Mesothelial cell of epicardium (in vitro differentiated cells): Measurements from ENCODE around the gene ZBTB5. TPM values are rescaled to one million over a fixed set of nuclear protein-coding genes. Genes with fewer than 3 reads are reported as not detected.

Source experiments
- DNase-seq, 2 experiments: peaks; one replicate each; pipeline ENCODE4 v3.0.0; 2021; ENCODE audit warnings: low spot score in 2 of 2; ENCODE audit not compliant: unreplicated experiment in 2 of 2
- H3K27ac Mint-ChIP-seq: 2 replicates; pipeline ENCODE4 v1.8.0; 2021; ENCODE audit warnings: mixed read lengths
- H3K27me3 Mint-ChIP-seq: 2 replicates; pipeline ENCODE4 v1.8.0; 2021; ENCODE audit warnings: low read depth, mixed read lengths
- H3K36me3 Mint-ChIP-seq: 2 replicates; pipeline ENCODE4 v1.8.0; 2021; ENCODE audit warnings: mixed read lengths
- H3K4me1 Mint-ChIP-seq: 2 replicates; pipeline ENCODE4 v1.8.0; 2021; ENCODE audit warnings: mixed read lengths
- H3K4me3 Mint-ChIP-seq: 2 replicates; pipeline ENCODE4 v1.8.0; 2021; ENCODE audit warnings: mild to moderate bottlenecking, moderate library complexity, mixed read lengths
- H3K9me3 Mint-ChIP-seq: 2 replicates; pipeline ENCODE4 v1.8.0; 2021; ENCODE audit warnings: mixed read lengths
- CTCF ChIP-seq: fragments of 200-600 bp; sonication (generic); IDR thresholded peaks from one replicate; pipeline ENCODE4 v1.5.0; 2021; ENCODE audit warnings: antibody characterized with exemption; ENCODE audit not compliant: unreplicated experiment
- total RNA-seq: library from RNA; stranded (reverse); gene quantifications from 3 replicates; pipeline ENCODE4 v1.2.1, GENCODE V29; 2021

The ZBTB5 gene
- total RNA-seq, 1 donor from 2014 or later, result 34.2 TPM

GRCh38 chr9:37503736-37504135 lies 38.5 kb upstream of the ZBTB5 start:
- Mint-ChIP-seq H3K4me3 (no peak overlapping the region), H3K27me3 (no peaks in the 10 kb centered on the region), H3K4me1 (no peaks in the 10 kb centered on the region), H3K36me3 (peaks cover 36% of the 10 kb centered on the region), H3K27ac (no peak overlapping the region), H3K9me3 (no peaks in the 10 kb centered on the region)
- TF ChIP-seq CTCF, result no peak
- no peak for DNase-seq

GRCh38 chr9:37501957-37502596 lies 36.8 kb upstream of the ZBTB5 start:
- peaks cover 46% of the 10 kb centered on the region for H3K36me3 Mint-ChIP-seq
- H3K27ac Mint-ChIP-seq, result no peak overlapping the region

GRCh38 chr9:37499297-37499696 lies 34.0 kb upstream of the ZBTB5 start:
- Mint-ChIP-seq H3K36me3 (peaks cover 53% of the 10 kb centered on the region), H3K4me3 (no peak overlapping the region), H3K4me1 (no peaks in the 10 kb centered on the region), H3K9me3 (no peaks in the 10 kb centered on the region), H3K27me3 (no peaks in the 10 kb centered on the region), H3K27ac (no peak overlapping the region)
- no peak for DNase-seq
- TF ChIP-seq CTCF, result no peak

More at GRCh38 chr9:37501957-37502596, 36.8 kb upstream of the ZBTB5 start:
- TF ChIP-seq CTCF, result no peak
- H3K27me3 Mint-ChIP-seq, result no peaks in the 10 kb centered on the region
- no peak for DNase-seq
- H3K4me1 Mint-ChIP-seq, result no peaks in the 10 kb centered on the region
- no peaks in the 10 kb centered on the region for H3K9me3 Mint-ChIP-seq
- no peak overlapping the region for H3K4me3 Mint-ChIP-seq

- no peak for TF ChIP-seq CTCF
- Mint-ChIP-seq H3K27ac (no peak overlapping the region), H3K9me3 (no peaks in the 10 kb centered on the region), H3K4me1 (no peaks in the 10 kb centered on the region), H3K27me3 (no peaks in the 10 kb centered on the region), H3K4me3 (no peak overlapping the region), H3K36me3 (peaks cover 49% of the 10 kb centered on the region)
- DNase-seq, result no peak
These were observed 33.2 kb upstream of the ZBTB5 start for GRCh38 chr9:37498457-37498856.

GRCh38 chr9:37497320-37497719 lies 32.1 kb upstream of the ZBTB5 start:
- H3K4me1 Mint-ChIP-seq, result no peaks in the 10 kb centered on the region
- no peak overlapping the region for H3K4me3 Mint-ChIP-seq
- no peak for TF ChIP-seq CTCF
- no peaks in the 10 kb centered on the region for H3K27me3 Mint-ChIP-seq
- no peak overlapping the region for H3K27ac Mint-ChIP-seq
- DNase-seq, result no peak
- H3K9me3 Mint-ChIP-seq, result no peaks in the 10 kb centered on the region
- H3K36me3 Mint-ChIP-seq, result peaks cover 42% of the 10 kb centered on the region

- Mint-ChIP-seq H3K36me3 (peaks cover 35% of the 10 kb centered on the region), H3K9me3 (no peaks in the 10 kb centered on the region), H3K27ac (no peak overlapping the region), H3K4me3 (no peak overlapping the region), H3K4me1 (no peaks in the 10 kb centered on the region), H3K27me3 (no peaks in the 10 kb centered on the region)
- DNase-seq, result no peak
- TF ChIP-seq CTCF, result no peak
These were observed 30.8 kb upstream of the ZBTB5 start for GRCh38 chr9:37496020-37496419.
